B cell (primary cell): Measurements from ENCODE around the gene RARA. TPM values are rescaled to one million over a fixed set of nuclear protein-coding genes. Genes with fewer than 3 reads are reported as not detected.

ENCODE experiments used
- ATAC-seq: fragments of 200-7000 bp; cut with Tn5 transposase; one replicate; pipeline ENCODE4 v1.10.0; 2021; ENCODE audit warnings: low read depth, mild to moderate bottlenecking, moderate number of reproducible peaks, moderate library complexity
- CTCF ChIA-PET: fragments of 350-600 bp; sonication (Branson Sonifier 250); formaldehyde crosslinking; loops from one replicate; lab custom pipeline; 2021; ENCODE audit warnings: antibody characterized with exemption, inconsistent platforms; lab: Charles Lee
- POLR2A ChIA-PET: fragments of 350-600 bp; sonication (Branson Sonifier 250); formaldehyde crosslinking; loops from one replicate; lab custom pipeline; 2021; ENCODE audit warnings: antibody characterized with exemption; lab: Charles Lee
- DNase-seq: peaks from one replicate; pipeline ENCODE4 v3.0.0; 2013
- H2AFZ ChIP-seq: 2 replicates; pipeline ENCODE4 v1.6.1; 2012; ENCODE audit warnings: mild to moderate bottlenecking, low read depth, low read length; ENCODE audit not compliant: insufficient read depth, poor library complexity, severe bottlenecking
- H3K27ac ChIP-seq, 2 donors: 1 replicate in 1 of 2; 2 replicates in 1 of 2; pipeline ENCODE4 v1.5.1; 2012 to 2013; ENCODE audit warnings: low read length in 2 of 2, mild to moderate bottlenecking in 2 of 2, moderate library complexity in 1 of 2
- H3K27me3 ChIP-seq, 4 experiments: fragments of 200-600 bp in 1 of 4; sonication (generic) in 1 of 4; replicated peaks in 1 of 4; 1 replicate in 2 of 4; 2 replicates in 2 of 4; pipeline versions ENCODE4 v1.6.1 to v1.7.0; 2013 to 2016; ENCODE audit warnings: low read length in 3 of 4, mild to moderate bottlenecking in 2 of 4, mixed read lengths in 1 of 4, moderate library complexity in 1 of 4; ENCODE audit not compliant: insufficient read depth in 4 of 4, control insufficient read depth in 3 of 4; ENCODE audit errors: control extremely low read depth in 1 of 4
- H3K36me3 ChIP-seq, 2 experiments: replicated peaks in 1 of 2; 1 replicate in 1 of 2; 2 replicates in 1 of 2; pipeline versions ENCODE4 v1.6.1 to v1.7.1; 2013; ENCODE audit warnings: low read length in 1 of 2; ENCODE audit not compliant: insufficient read depth in 2 of 2, control insufficient read depth in 1 of 2; ENCODE audit errors: control extremely low read depth in 1 of 2, extremely low read depth in 1 of 2
- H3K4me1 ChIP-seq, 2 donors: fragments of 200-600 bp in 1 of 2; sonication (generic) in 1 of 2; 1 replicate in 1 of 2; 2 replicates in 1 of 2; pipeline versions ENCODE4 v1.5.1 to v1.6.1; 2013 to 2017; ENCODE audit warnings: low read length in 2 of 2; ENCODE audit not compliant: control insufficient read depth in 2 of 2, insufficient read depth in 2 of 2
- H3K4me2 ChIP-seq: replicated peaks from 2 replicates; pipeline ENCODE3; 2012; ENCODE audit warnings: mild to moderate bottlenecking, low read depth, low read length; ENCODE audit not compliant: poor library complexity, severe bottlenecking
- H3K4me3 ChIP-seq, 5 experiments: fragments of 200-600 bp in 1 of 5; sonication (generic) in 1 of 5; 1 replicate in 3 of 5; 2 replicates in 2 of 5; pipeline versions ENCODE4 v1.5.1 to v1.7.0; 2011 to 2016; ENCODE audit warnings: low read length in 4 of 5, mild to moderate bottlenecking in 4 of 5, low read depth in 2 of 5, control low read depth in 1 of 5, moderate library complexity in 1 of 5; ENCODE audit not compliant: insufficient read depth in 1 of 5; ENCODE audit errors: control extremely low read depth in 1 of 5, extremely low read depth in 1 of 5
- H3K79me2 ChIP-seq: fragments of 200-600 bp; sonication (generic); one replicate; pipeline ENCODE4 v1.6.0; 2016; ENCODE audit warnings: low read length; ENCODE audit not compliant: control insufficient read depth, insufficient read depth
- H3K9ac ChIP-seq: fragments of 200-600 bp; sonication (generic); 2 replicates; pipeline ENCODE4 v1.6.1; 2017; ENCODE audit warnings: mild to moderate bottlenecking, low read length, moderate library complexity
- H3K9me3 ChIP-seq, 3 donors: one replicate each; pipeline versions ENCODE4 v1.6.1 to v1.7.1; 2013; ENCODE audit warnings: low read length in 2 of 3; ENCODE audit not compliant: control insufficient read depth in 2 of 3, insufficient read depth in 1 of 3; ENCODE audit errors: control extremely low read depth in 1 of 3
- H4K20me1 ChIP-seq: 2 replicates; pipeline ENCODE4 v1.6.0; 2012; ENCODE audit warnings: mild to moderate bottlenecking, low read length; ENCODE audit not compliant: insufficient read depth, control insufficient read depth, poor library complexity, severe bottlenecking
- H3K27ac Mint-ChIP-seq: one replicate; pipeline ENCODE4 v1.8.0; 2021; ENCODE audit warnings: mixed read lengths
- H3K27me3 Mint-ChIP-seq: one replicate; pipeline ENCODE4 v1.8.0; 2021; ENCODE audit warnings: mixed read lengths
- H3K4me1 Mint-ChIP-seq: one replicate; pipeline ENCODE4 v1.8.0; 2021; ENCODE audit warnings: mixed read lengths
- H3K4me3 Mint-ChIP-seq: one replicate; pipeline ENCODE4 v1.8.0; 2021; ENCODE audit warnings: mixed read lengths
- H3K9me3 Mint-ChIP-seq: one replicate; pipeline ENCODE4 v1.8.0; 2022; ENCODE audit warnings: mixed read lengths; ENCODE audit not compliant: insufficient read depth
- CTCF ChIP-seq: fragments of 200-600 bp; IDR thresholded peaks from one replicate; pipeline ENCODE4 v1.8.0; 2022; ENCODE audit warnings: antibody characterized with exemption, mild to moderate bottlenecking
- EZH2 ChIP-seq: IDR thresholded peaks from 2 replicates; pipeline ENCODE4 v1.6.1; 2012; ENCODE audit warnings: borderline replicate concordance, low read depth, mild to moderate bottlenecking, moderate library complexity, low read length; ENCODE audit not compliant: insufficient read depth, poor library complexity, severe bottlenecking
- WGBS: methylation state at CpG from one replicate; pipeline ENCODE4 v1.1.5; 2013; ENCODE audit warnings: missing lambda C conversion rate; ENCODE audit not compliant: insufficient coverage; 5-methylcytosine and 5-hydroxymethylcytosine counted together
- intact Hi-C: fragments of 100-400 bp; cut with micrococcal nuclease; formaldehyde crosslinking; loops from one replicate; pipeline ENCODE4 v1.10.0; 2022
- polyA plus RNA-seq: library from polyadenylated mRNA; depleted of rRNA; stranded (reverse); fragments of >200 nt; gene quantifications from 2 replicates; pipeline ENCODE4 v1.2.3, GENCODE V29; 2012
- total RNA-seq, 2 donors: library from RNA; stranded (reverse); fragments of 120-200 nt in 1 of 2; gene quantifications; 1 replicate in 1 of 2; 2 replicates in 1 of 2; pipeline versions ENCODE4 v1.2.3 to v1.2.4, GENCODE V29; 2013 to 2022

RARA gene
- total and polyA plus RNA-seq, 2 donors (not counting 1 experiment from before 2014, with no cell fraction given) = 20.7 to 86.2 TPM

DNA sequence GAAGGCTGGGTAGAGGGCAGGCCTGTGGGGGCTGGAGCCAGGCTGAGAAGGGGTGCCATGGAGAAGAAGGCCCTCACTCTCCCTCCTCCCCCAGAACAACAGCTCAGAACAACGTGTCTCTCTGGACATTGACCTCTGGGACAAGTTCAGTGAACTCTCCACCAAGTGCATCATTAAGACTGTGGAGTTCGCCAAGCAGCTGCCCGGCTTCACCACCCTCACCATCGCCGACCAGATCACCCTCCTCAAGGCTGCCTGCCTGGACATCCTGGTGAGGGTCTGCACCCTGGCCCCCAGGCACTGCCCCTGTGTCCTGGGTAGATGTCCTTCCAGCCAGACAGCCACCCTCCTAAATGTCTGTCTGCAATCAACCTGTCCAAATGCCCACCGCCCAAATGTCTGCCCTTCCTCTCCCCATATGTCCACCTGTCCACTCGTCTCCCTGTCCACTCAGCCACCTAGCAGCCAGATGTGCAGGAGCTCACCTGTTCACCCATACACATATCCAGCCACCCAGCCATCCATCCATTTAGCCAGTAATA is 43.3 kb downstream of the RARA start:
- CTCF ChIA-PET = interaction anchor here (1.0 to 15.9 kb wide), 12 partner anchors 9 to 181 kb away, joined by 3 to 871 read pairs (median 4); partner anchors contain the start of genes CDC6 and RARA

More for the DNA sequence above, 43.3 kb downstream of the RARA start:
- H3K4me1 ChIP-seq = peaks cover 29 to 48% of the 10 kb centered on the region in 2 donors
- H2AFZ ChIP-seq = no peak overlapping the region
- Mint-ChIP-seq H3K27me3 (no peaks in the 10 kb centered on the region), H3K9me3 (no peaks in the 10 kb centered on the region), H3K4me1 (peaks cover 53% of the 10 kb centered on the region), H3K4me3 (no peak overlapping the region), H3K27ac (peak overlapping the region; percentile 64)
- H3K9me3 ChIP-seq = no peaks in the 10 kb centered on the region
- H3K4me3 ChIP-seq = no peak overlapping the region
- no peak for ATAC-seq
- peaks cover 45% of the 10 kb centered on the region for H4K20me1 ChIP-seq
- intact Hi-C loops = no loop called here
- peak; percentile 34 for DNase-seq
- H3K27me3 ChIP-seq = no peaks in the 10 kb centered on the region
- peak overlapping the region in 1 of 2 donors; percentile 19 for H3K27ac ChIP-seq
- peak overlapping the region; percentile 23 for H3K4me2 ChIP-seq
- no peak overlapping the region for H3K9ac ChIP-seq
- H3K36me3 ChIP-seq = peaks cover 0 to 52% of the 10 kb centered on the region in 2 experiments
- peaks cover 10% of the 10 kb centered on the region for H3K79me2 ChIP-seq
- no peak for TF ChIP-seq EZH2
- TF ChIP-seq CTCF = no peak
- POLR2A ChIA-PET = interaction anchor here (1.7 kb wide), 1 partner anchor 30 kb away, joined by 4 read pairs; no protein-coding TSS in a partner anchor
- WGBS = 94% methylated on average over 7 of the region's 7 CpGs
